ENCODE data around the gene ETFRF1.

Gene ETFRF1

DNA sequence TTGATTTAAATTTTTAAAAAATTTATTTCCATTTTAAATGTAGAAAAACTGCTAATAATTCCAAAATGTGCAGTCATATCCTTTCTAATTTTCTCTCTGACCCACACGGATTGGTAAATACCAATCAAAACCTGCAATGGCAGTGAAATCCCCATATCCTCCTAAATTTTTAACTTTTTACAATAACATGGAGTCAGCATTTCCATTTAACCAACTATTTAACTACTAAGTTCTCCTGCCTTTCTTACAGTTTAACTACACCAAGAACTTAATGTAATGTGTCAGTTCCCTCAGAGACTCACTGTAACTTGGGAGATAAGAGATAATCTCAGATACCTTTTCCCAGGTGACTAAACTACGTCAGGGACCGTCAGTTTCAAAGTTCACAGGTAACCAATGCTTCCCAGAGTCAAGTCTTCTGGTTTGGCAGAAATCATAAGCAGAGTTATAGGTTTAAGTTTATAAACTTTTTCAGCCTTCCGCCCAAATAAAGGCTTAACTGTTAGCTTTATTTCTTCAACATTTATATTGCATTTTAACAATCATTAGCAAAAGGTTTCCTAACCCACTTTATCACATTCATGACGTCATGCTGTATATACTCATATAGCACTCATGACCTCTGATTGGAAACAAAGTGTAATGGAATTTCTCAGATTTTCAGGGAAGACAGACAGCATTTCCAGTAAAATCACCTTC lies 48.1 kb downstream of the ETFRF1 start:
- DNase-seq (ENCODE audit: low read depth) = no peak
- H3K4me3 ChIP-seq (ENCODE audit: low read depth, low read length) = no peak overlapping the region
- TF ChIP-seq, protein P1, sequence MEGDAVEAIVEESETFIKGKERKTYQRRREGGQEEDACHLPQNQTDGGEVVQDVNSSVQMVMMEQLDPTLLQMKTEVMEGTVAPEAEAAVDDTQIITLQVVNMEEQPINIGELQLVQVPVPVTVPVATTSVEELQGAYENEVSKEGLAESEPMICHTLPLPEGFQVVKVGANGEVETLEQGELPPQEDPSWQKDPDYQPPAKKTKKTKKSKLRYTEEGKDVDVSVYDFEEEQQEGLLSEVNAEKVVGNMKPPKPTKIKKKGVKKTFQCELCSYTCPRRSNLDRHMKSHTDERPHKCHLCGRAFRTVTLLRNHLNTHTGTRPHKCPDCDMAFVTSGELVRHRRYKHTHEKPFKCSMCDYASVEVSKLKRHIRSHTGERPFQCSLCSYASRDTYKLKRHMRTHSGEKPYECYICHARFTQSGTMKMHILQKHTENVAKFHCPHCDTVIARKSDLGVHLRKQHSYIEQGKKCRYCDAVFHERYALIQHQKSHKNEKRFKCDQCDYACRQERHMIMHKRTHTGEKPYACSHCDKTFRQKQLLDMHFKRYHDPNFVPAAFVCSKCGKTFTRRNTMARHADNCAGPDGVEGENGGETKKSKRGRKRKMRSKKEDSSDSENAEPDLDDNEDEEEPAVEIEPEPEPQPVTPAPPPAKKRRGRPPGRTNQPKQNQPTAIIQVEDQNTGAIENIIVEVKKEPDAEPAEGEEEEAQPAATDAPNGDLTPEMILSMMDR (IDR thresholded peaks at IDR 0.05; ENCODE audit: insufficient read depth, low read depth, low read length, missing control alignments) = no peak

DNA sequence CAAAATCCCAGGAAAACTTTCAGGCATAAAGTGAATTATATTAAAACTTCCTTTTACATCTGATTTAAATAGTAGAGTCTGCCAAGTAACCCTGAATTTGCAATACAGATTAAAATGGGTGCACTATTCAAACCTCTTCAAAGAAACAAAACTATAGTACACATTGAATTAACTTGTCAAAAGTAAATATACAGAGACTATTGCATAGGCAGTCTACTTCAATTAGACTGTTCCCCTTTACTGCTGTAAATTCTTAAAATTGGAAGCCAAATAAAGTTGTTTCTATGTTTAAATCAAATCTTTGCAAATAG lies 48.6 kb downstream of the ETFRF1 start:
- no peak overlapping the region for H3K4me3 ChIP-seq (ENCODE audit: low read depth, low read length)
- no peak for DNase-seq (ENCODE audit: low read depth)
- TF ChIP-seq, protein P1 (IDR thresholded peaks at IDR 0.05; ENCODE audit: insufficient read depth, low read depth, low read length, missing control alignments) = no peak

DNA sequence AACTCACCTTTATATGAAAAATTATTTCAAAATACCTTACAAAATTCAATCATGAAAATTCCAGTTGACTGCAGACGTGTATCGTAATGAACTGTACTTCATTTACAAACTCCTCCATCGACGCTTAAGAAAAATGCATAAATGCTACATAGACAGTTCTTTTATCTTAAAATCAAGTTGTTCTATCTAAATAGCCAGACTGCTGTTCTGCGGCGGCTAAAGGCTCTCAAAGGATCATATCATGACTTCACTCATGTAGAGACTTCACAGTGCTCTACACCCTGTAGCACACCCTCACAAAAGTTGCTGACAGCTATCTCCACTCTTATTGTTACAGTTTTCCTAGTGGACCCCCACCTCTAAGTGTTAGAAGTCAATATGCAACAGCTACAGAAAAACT lies 50.5 kb downstream of the ETFRF1 start:
- no peak overlapping the region for H3K4me3 ChIP-seq (ENCODE audit: low read depth, low read length)
- DNase-seq (ENCODE audit: low read depth) = no peak
- TF ChIP-seq, protein P1 (IDR thresholded peaks at IDR 0.05; ENCODE audit: insufficient read depth, low read depth, low read length, missing control alignments) = no peak

DNA sequence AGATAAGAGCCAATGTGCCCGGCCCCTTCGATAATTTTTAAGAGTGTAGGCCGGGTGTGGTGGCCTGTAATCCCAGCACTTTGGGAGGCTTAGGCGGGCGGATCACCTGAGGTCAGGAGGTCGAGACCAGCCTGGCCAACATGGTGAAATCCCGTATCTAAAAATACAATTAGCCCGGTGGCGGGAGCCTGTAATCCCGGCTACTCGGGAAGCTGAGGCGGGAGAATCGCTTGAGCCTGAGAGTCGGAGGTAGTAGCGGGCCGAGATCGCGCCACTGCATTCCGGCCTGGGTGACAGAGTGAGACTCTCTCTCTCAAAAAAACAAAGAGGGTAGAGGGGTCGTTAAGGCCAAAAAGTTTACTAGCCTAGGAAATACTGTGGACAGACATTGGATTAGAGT lies 53.1 kb downstream of the ETFRF1 start:
- DNase-seq (ENCODE audit: low read depth) = no peak
- no peak overlapping the region for H3K4me3 ChIP-seq (ENCODE audit: low read depth, low read length)
- TF ChIP-seq, protein P1 (IDR thresholded peaks at IDR 0.05; ENCODE audit: insufficient read depth, low read depth, low read length, missing control alignments) = no peak

DNA sequence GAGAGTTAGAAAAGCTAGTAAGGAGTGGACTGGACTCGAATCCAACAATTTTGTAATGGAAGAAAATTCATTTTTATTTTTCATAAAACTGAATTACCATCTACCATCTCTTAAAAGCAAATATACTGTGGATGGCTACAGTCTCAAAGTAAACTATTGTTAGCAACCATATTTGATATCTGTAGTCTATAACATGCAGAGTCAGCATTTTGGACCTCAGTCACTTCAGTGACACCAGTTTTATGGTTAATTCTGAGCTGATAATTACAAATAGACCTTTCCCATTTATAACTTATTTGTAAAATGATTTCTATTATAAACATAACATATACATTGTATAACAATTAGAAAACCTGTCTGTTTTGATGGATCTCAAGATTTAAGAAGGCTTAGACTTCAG lies 53.7 kb downstream of the ETFRF1 start:
- DNase-seq (ENCODE audit: low read depth) = no peak
- H3K4me3 ChIP-seq (ENCODE audit: low read depth, low read length) = no peak overlapping the region
- TF ChIP-seq, protein P1 (IDR thresholded peaks at IDR 0.05; ENCODE audit: insufficient read depth, low read depth, low read length, missing control alignments) = no peak

DNA sequence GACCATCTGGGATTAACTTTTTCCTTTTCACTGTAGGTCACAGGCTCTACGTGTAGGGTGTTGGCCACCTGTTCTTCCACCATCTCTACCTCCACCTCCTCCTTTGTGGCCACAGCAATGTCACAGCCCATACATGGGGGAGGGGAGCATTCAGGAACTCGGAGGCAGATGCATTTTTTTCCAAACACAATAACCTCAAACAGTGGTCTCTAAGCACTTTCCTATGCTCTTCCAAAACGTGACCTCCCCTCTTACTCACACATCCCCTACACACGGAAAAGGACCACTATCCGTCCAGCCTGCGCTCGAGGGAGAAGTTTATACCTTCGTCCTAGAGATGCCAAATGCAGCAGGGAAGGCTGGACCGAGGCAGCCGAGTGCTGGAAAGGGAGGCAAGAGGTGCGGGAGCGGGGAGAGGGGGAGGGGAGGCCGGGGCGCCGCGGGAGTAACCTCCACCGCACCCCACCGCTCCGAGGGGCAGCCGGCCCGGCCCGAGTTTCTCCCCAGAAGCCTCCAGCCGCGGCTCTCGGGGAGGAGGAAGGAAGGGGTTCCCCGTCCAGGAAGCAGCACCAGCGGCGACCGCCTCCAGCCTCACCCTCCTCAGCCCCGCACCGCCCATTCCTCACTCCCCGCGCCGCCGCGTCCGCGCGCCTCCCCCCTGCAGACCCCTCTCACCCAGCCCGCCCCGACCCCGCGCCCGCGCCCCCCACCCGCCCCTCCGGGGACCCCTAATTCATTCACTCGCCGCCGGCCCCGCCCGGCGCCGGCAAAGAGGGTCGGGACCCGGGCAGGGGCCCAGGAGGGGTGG lies 55.1 kb downstream of the ETFRF1 start:
- TF ChIP-seq, protein P1 (IDR thresholded peaks at IDR 0.05; ENCODE audit: insufficient read depth, low read depth, low read length, missing control alignments) = no peak
- peak overlapping the region; percentile 92 for H3K4me3 ChIP-seq (ENCODE audit: low read depth, low read length)
- DNase-seq (ENCODE audit: low read depth) = peak; percentile 61

Measured in GM12865 (cell line).